IMR-90 (cell line): ENCODE data around the gene NEURL1B. TPM values are rescaled to one million over a fixed set of nuclear protein-coding genes. Genes with fewer than 3 reads are reported as not detected.

Experiments used
- ATAC-seq: fragments of 200-7000 bp; cut with Tn5 transposase; 2 replicates; pipeline ENCODE4 v1.9.1; 2020; ENCODE audit warnings: low read depth, mild to moderate bottlenecking, moderate library complexity
- BruUV-seq: library from RNA; stranded (reverse); fragments of 400-500 nt; replicated peaks from 2 replicates; lab custom pipeline; 2021; lab: Mats Ljungman, UMichigan
- CTCF ChIA-PET: fragments of 300-600 bp; formaldehyde crosslinking; extraction: SDS; loops from one replicate; lab custom pipeline; 2021; ENCODE audit warnings: antibody characterized with exemption; lab: Yijun Ruan, JAX
- POLR2A ChIA-PET: fragments of 300-600 bp; sonication (Branson Sonifier 250); formaldehyde crosslinking; loops from one replicate; lab custom pipeline; 2022; ENCODE audit warnings: antibody characterized with exemption; ENCODE audit not compliant: unreplicated experiment; lab: Charles Lee
- DNase-seq: peaks from one replicate; pipeline ENCODE4 v3.0.0; 2013
- H2AFZ ChIP-seq: replicated peaks from 2 replicates; pipeline ENCODE3; 2013; ENCODE audit warnings: low read length, mild to moderate bottlenecking; ENCODE audit not compliant: poor library complexity
- H2AK5ac ChIP-seq: 2 replicates; pipeline ENCODE4 v1.6.1; 2013; ENCODE audit warnings: low read depth, low read length, inconsistent platforms
- H2AK9ac ChIP-seq: replicated peaks from 2 replicates; pipeline ENCODE3; 2013; ENCODE audit warnings: mild to moderate bottlenecking, low read depth, low read length, moderate library complexity; ENCODE audit not compliant: poor library complexity
- H2BK120ac ChIP-seq: 2 replicates; pipeline ENCODE4 v1.6.1; 2013; ENCODE audit warnings: low read depth, low read length, inconsistent platforms
- H2BK15ac ChIP-seq: 3 replicates; pipeline ENCODE4 v1.6.1; 2013; ENCODE audit warnings: low read depth, low read length, inconsistent platforms
- H2BK20ac ChIP-seq: 2 replicates; pipeline ENCODE4 v1.6.1; 2013; ENCODE audit warnings: low read depth, mild to moderate bottlenecking, inconsistent platforms, low read length, moderate library complexity
- H2BK5ac ChIP-seq: 2 replicates; pipeline ENCODE4 v1.6.1; 2013; ENCODE audit warnings: mild to moderate bottlenecking, low read depth, low read length, inconsistent platforms; ENCODE audit not compliant: poor library complexity, severe bottlenecking
- H3K14ac ChIP-seq: replicated peaks from 2 replicates; pipeline ENCODE4 v1.6.1; 2013; ENCODE audit warnings: low read depth, low read length, inconsistent platforms
- H3K18ac ChIP-seq: 2 replicates; pipeline ENCODE4 v1.6.1; 2013; ENCODE audit warnings: low read depth, low read length, control low read depth
- H3K23ac ChIP-seq: 2 replicates; pipeline ENCODE4 v1.6.1; 2013; ENCODE audit warnings: low read depth, low read length, inconsistent platforms
- H3K27ac ChIP-seq: 2 replicates; pipeline ENCODE4 v1.5.1; 2013; ENCODE audit warnings: mild to moderate bottlenecking, control low read depth, low read length; ENCODE audit not compliant: insufficient read depth
- H3K27me3 ChIP-seq: 2 replicates; pipeline ENCODE4 v1.6.1; 2013; ENCODE audit warnings: low read length; ENCODE audit not compliant: control insufficient read depth, insufficient read depth
- H3K36me3 ChIP-seq: 2 replicates; pipeline ENCODE4 v1.6.1; 2013; ENCODE audit warnings: low read length, mixed read lengths; ENCODE audit not compliant: control insufficient read depth, insufficient read depth
- H3K4ac ChIP-seq: 2 replicates; pipeline ENCODE4 v1.6.1; 2013; ENCODE audit warnings: low read depth, low read length, inconsistent platforms
- H3K4me1 ChIP-seq: 2 replicates; pipeline ENCODE4 v1.6.1; 2013; ENCODE audit warnings: low read length, mixed read lengths; ENCODE audit not compliant: control insufficient read depth, insufficient read depth
- H3K4me2 ChIP-seq: 2 replicates; pipeline ENCODE4 v1.6.1; 2013; ENCODE audit warnings: low read depth, mild to moderate bottlenecking, control low read depth, low read length, moderate library complexity
- H3K4me3 ChIP-seq: 2 replicates; pipeline ENCODE4 v1.5.1; 2013; ENCODE audit warnings: low read depth, mild to moderate bottlenecking, control low read depth, low read length, moderate library complexity; ENCODE audit not compliant: insufficient read depth
- H3K56ac ChIP-seq: 2 replicates; pipeline ENCODE4 v1.6.1; 2013; ENCODE audit warnings: low read length, inconsistent platforms; ENCODE audit not compliant: insufficient read depth; ENCODE audit errors: extremely low read depth
- H3K79me1 ChIP-seq, 2 experiments: 2 replicates each; pipeline ENCODE4 v1.6.1; 2013; ENCODE audit warnings: low read length in 2 of 2, inconsistent platforms in 1 of 2, low read depth in 1 of 2
- H3K9ac ChIP-seq: 2 replicates; pipeline ENCODE4 v1.6.1; 2013; ENCODE audit warnings: low read depth, low read length, control low read depth
- H3K9me1 ChIP-seq: 2 replicates; pipeline ENCODE4 v1.6.1; 2013; ENCODE audit warnings: low read length, inconsistent platforms; ENCODE audit not compliant: insufficient read depth
- H3K9me3 ChIP-seq: 2 replicates; pipeline ENCODE4 v1.6.1; 2013; ENCODE audit warnings: low read length; ENCODE audit not compliant: control insufficient read depth, insufficient read depth
- H4K20me1 ChIP-seq: 2 replicates; pipeline ENCODE4 v1.6.1; 2013; ENCODE audit warnings: low read length, inconsistent platforms; ENCODE audit not compliant: insufficient read depth
- H4K5ac ChIP-seq: 2 replicates; pipeline ENCODE4 v1.6.1; 2013; ENCODE audit warnings: mild to moderate bottlenecking, low read depth, low read length, control low read depth
- H4K8ac ChIP-seq, 2 experiments: 2 replicates each; pipeline ENCODE4 v1.6.1; 2013; ENCODE audit warnings: low read depth in 2 of 2, low read length in 2 of 2, control low read depth in 1 of 2, inconsistent platforms in 1 of 2
- H4K91ac ChIP-seq: 2 replicates; pipeline ENCODE4 v1.6.1; 2013; ENCODE audit warnings: low read depth, low read length, inconsistent platforms; ENCODE audit not compliant: insufficient read depth
- FOS ChIP-seq: fragments of 150-350 bp; IDR thresholded peaks from 2 replicates; pipeline ENCODE4 v1.6.1; 2016; ENCODE audit warnings: low read depth, low read length
- POLR2A ChIP-seq: IDR thresholded peaks from 2 replicates; pipeline ENCODE4 v1.6.1; 2012; ENCODE audit warnings: mild to moderate bottlenecking, low read depth, low read length
- RFX5 ChIP-seq: IDR thresholded peaks from 2 replicates; pipeline ENCODE4 v1.8.0; 2012; ENCODE audit warnings: low read depth, mild to moderate bottlenecking, low read length, moderate library complexity
- WGBS, 2 experiments: methylation state at CpG; one replicate each; pipeline versions ENCODE4 v1.1.5 to v1.1.7; 2013; ENCODE audit warnings: missing lambda C conversion rate in 2 of 2; ENCODE audit not compliant: insufficient read length in 1 of 2; ENCODE audit errors: extremely low coverage in 2 of 2; 5-methylcytosine and 5-hydroxymethylcytosine counted together
- dilution Hi-C: fragments of 300-500 bp; cut with HindIII; formaldehyde crosslinking; loops from one replicate; pipeline ENCODE4 v1.14.3; 2018; ENCODE audit warnings: low sequenced_read_pairs; ENCODE audit not compliant: unreplicated experiment
- in situ Hi-C: fragments of 300-500 bp; cut with MboI; formaldehyde crosslinking; loops from 3 replicates; pipeline ENCODE4 v1.14.3; 2019; ENCODE audit warnings: low sequenced_read_pairs, inconsistent platforms, mixed read lengths
- intact Hi-C: fragments of 100-400 bp; cut with micrococcal nuclease; formaldehyde crosslinking; loops from 2 replicates; pipeline ENCODE4 v1.10.0; 2022
- polyA plus RNA-seq, 3 experiments: library from polyadenylated mRNA; depleted of rRNA; stranded (reverse); fragments of >200 nt; gene quantifications; 2 replicates each; pipeline ENCODE4 v1.2.3, GENCODE V29; 2012; ENCODE audit warnings: low replicate concordance in 1 of 3
- total RNA-seq: library from RNA; depleted of rRNA; stranded (reverse); fragments of >200 nt; gene quantifications from 2 replicates; pipeline ENCODE4 v1.2.3, GENCODE V29; 2012
- TF ChIP-seq, protein P1 (sequence below): fragments of 150-350 bp; IDR thresholded peaks from 2 replicates; pipeline ENCODE4 v1.6.1; 2016; ENCODE audit warnings: low read depth, mild to moderate bottlenecking, low read length, moderate library complexity, borderline replicate concordance

The NEURL1B gene
- total and polyA plus RNA-seq, 2 of the 4 experiments (the other 2 are of a cell fraction), result 1.8 to 2.8 TPM

DNA sequence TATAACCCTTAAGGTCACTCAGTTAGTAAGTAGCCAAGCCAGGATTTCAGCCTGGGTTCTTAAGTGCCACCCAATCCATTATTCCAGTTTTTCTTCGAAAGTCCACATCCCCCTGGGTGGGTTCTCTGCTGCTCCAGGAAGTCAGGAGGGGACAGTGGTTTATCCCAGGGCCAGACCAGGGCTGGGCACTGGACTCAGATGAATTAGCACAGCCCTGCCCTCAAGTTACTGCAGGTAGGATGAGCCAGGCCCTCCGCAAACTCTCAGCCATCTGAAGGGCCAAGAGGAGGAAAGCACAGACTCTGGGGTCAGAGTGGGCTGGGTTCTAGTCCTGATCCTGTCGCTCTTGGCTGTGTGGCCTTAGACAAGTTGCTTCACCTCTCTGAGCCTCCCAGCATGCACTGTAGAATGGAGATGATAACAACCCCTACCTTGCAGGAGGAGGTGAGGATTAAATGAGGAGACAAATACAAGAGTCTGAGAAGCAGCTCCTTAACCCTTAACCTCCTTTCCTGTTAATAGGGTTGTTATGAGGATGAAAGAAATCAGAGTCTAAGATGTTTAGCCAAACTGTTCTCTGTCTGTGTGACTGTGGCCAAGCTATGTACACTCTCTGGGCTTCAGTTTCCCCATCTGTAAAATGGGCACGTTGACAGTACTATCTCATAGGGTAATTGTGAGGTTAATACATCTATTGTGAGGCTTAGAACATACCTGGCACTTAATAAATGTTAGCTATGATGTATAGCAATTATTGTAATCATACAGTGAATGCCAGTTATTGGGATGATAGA, 6.8 kb upstream of the NEURL1B start:
- intact Hi-C loops (no loop called here), dilution Hi-C loops (no loop called here), in situ Hi-C loops (no loop called here)
- H2BK20ac ChIP-seq, result no peak overlapping the region
- BruUV-seq, result no TSS peak
- H3K9ac ChIP-seq, result no peak overlapping the region
- no peak overlapping the region for H3K4me3 ChIP-seq
- no peaks in the 10 kb centered on the region for H3K36me3 ChIP-seq
- POLR2A ChIA-PET, result no interaction called here
- no peak overlapping the region for H2AK5ac ChIP-seq
- H4K91ac ChIP-seq, result no peak overlapping the region
- H2BK120ac ChIP-seq, result no peak overlapping the region
- H4K20me1 ChIP-seq, result no peaks in the 10 kb centered on the region
- no peak overlapping the region for H3K4ac ChIP-seq
- no peak overlapping the region for H3K27ac ChIP-seq
- no peak overlapping the region for H2BK5ac ChIP-seq
- H3K4me1 ChIP-seq, result no peaks in the 10 kb centered on the region
- no peak for DNase-seq
- no peaks in the 10 kb centered on the region for H3K79me1 ChIP-seq
- no peak overlapping the region for H2AFZ ChIP-seq
- no peak overlapping the region for H2AK9ac ChIP-seq
- ATAC-seq, result no peak
- no peak overlapping the region for H4K5ac ChIP-seq
- peaks cover 45% of the 10 kb centered on the region for H3K27me3 ChIP-seq
- H3K18ac ChIP-seq, result no peak overlapping the region
- CTCF ChIA-PET, result no interaction called here
- H3K56ac ChIP-seq, result no peak overlapping the region
- H3K4me2 ChIP-seq, result no peak overlapping the region
- H4K8ac ChIP-seq, result no peak overlapping the region
- H2BK15ac ChIP-seq, result no peak overlapping the region
- 100% methylated on average over 1 of the region's 4 CpGs; no CpG with 5 or more reads in 1 of the 2 experiments for WGBS, 2 experiments
- no peak overlapping the region for H3K14ac ChIP-seq
- H3K23ac ChIP-seq, result no peak overlapping the region
- no peaks in the 10 kb centered on the region for H3K9me1 ChIP-seq
- H3K9me3 ChIP-seq, result no peaks in the 10 kb centered on the region
- TF ChIP-seq POLR2A (no peak), RFX5 (no peak), FOS (no peak)
- TF ChIP-seq, protein P1, sequence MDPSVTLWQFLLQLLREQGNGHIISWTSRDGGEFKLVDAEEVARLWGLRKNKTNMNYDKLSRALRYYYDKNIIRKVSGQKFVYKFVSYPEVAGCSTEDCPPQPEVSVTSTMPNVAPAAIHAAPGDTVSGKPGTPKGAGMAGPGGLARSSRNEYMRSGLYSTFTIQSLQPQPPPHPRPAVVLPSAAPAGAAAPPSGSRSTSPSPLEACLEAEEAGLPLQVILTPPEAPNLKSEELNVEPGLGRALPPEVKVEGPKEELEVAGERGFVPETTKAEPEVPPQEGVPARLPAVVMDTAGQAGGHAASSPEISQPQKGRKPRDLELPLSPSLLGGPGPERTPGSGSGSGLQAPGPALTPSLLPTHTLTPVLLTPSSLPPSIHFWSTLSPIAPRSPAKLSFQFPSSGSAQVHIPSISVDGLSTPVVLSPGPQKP, result no peak
